Coronary artery (tissue), 2 donors: ENCODE results near the gene PCNX2.

Experiments used
- DNase-seq: peaks from one replicate; pipeline ENCODE4 v3.0.0-alpha.2; 2017; ENCODE audit warnings: low spot score
- H3K27ac ChIP-seq, 2 donors: fragments of 200-600 bp; sonication (generic); one replicate each; pipeline ENCODE4 v1.5.1; 2016 to 2019
- H3K4me3 ChIP-seq: fragments of 200-600 bp; sonication (generic); 2 replicates; pipeline ENCODE4 v1.5.1; 2016; ENCODE audit warnings: mild to moderate bottlenecking, moderate library complexity
- CTCF ChIP-seq: fragments of 200-600 bp; sonication (generic); IDR thresholded peaks from one replicate; pipeline ENCODE4 v1.5.1; 2019; ENCODE audit warnings: antibody characterized with exemption

The PCNX2 gene

GRCh38 chr1:233166896-233167295 is 128.6 kb downstream of the PCNX2 start:
- no peak for DNase-seq
- Histone ChIP-seq H3K4me3 (no peak overlapping the region), H3K27ac (no peak overlapping the region)
- no peak for TF ChIP-seq CTCF

GRCh38 chr1:233163696-233164095 is 131.8 kb downstream of the PCNX2 start:
- no peak for DNase-seq
- TF ChIP-seq CTCF, result no peak
- no peak overlapping the region for H3K27ac ChIP-seq
- no peak overlapping the region for H3K4me3 ChIP-seq

GRCh38 chr1:233158322-233158721 is 137.2 kb downstream of the PCNX2 start:
- DNase-seq, result no peak
- no peak overlapping the region for H3K4me3 ChIP-seq
- TF ChIP-seq CTCF, result no peak
- H3K27ac ChIP-seq, result no peak overlapping the region

GRCh38 chr1:233157245-233157644 is 138.3 kb downstream of the PCNX2 start:
- no peak overlapping the region for H3K4me3 ChIP-seq
- H3K27ac ChIP-seq, result no peak overlapping the region
- no peak for DNase-seq
- TF ChIP-seq CTCF, result no peak

GRCh38 chr1:233151861-233152260 is 143.7 kb downstream of the PCNX2 start:
- TF ChIP-seq CTCF, result no peak
- Histone ChIP-seq H3K27ac (no peak overlapping the region), H3K4me3 (no peak overlapping the region)
- DNase-seq, result no peak

- TF ChIP-seq CTCF, result no peak
- Histone ChIP-seq H3K4me3 (no peak overlapping the region), H3K27ac (no peak overlapping the region)
- no peak for DNase-seq
These were observed 151.1 kb downstream of the PCNX2 start for GRCh38 chr1:233144434-233144833.

- Histone ChIP-seq H3K4me3 (no peak overlapping the region), H3K27ac (no peak overlapping the region)
- no peak for TF ChIP-seq CTCF
- DNase-seq, result no peak
These were observed 152.3 kb downstream of the PCNX2 start for GRCh38 chr1:233143241-233143640.
